GM21447 (cell line): ENCODE results near the gene ZNF175.
"Not testable (repeated sequence)": the region's sequence is repeated elsewhere in the genome, so short reads cannot be mapped to it uniquely, and the experiment has no call there.

ENCODE experiments used
- ATAC-seq: cut with Tn5 transposase; IDR thresholded peaks from one replicate; pipeline ENCODE4 v1.9.1; 2021; ENCODE audit not compliant: unreplicated experiment

ZNF175 gene

DNA sequence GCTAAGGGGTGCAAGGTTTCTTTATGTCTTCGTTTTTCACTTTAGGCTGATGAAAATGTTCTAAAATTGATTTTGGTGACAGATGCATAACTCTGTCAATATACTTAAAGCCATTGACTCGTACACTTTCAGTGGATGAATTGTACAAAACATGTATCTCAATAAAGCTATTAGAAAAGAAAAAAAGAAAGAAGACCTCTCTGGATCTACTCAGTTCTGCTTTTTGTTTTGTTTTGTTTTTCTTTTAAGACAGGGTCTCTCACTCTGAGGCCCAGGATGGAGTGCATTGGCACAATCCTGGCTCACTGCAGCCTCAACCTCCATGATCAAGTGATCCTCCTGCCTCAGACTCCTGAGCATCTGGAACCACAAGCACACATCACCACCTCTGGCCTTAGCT is 55.6 kb downstream of the ZNF175 start:
- no peak for ATAC-seq

DNA sequence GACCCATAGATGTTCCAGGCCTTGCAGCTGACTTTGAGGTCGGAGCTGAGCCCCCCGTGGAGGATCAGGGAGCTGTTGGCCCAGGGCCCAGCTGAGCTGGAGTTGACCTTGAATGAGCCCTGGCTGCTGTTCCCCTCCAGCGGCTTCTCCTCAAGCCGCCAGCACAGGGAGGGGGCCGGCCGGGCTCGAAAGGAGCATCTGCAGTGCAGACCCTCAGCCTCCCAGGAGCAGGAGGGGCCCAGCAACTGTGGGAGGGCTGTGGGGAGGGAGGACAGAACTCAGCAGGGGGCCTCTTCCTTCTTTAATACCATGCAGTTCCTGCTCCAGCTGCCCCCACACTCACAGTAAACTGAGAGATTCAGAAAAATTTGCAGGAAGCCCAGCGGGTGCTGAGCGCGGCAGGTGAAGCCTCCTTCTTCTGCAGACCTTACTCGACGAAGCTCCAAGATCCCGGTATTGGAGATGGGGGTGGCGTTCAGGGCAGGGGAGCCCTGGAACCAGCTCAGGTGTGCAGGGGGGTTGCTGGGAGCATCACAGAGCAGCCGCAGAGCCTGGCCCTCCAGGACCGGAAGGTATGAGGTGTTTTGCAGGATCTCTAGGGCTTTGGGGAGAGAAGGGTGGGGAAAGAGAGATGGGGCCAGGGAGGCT is 56.5 kb downstream of the ZNF175 start:
- ATAC-seq: no peak

GRCh38 chr19:51628153-51628939 is 57.3 kb downstream of the ZNF175 start:
- no peak for ATAC-seq

- ATAC-seq: not testable (repeated sequence)
Observed at GRCh38 chr19:51630315-51630714, 59.2 kb downstream of the ZNF175 start, which contains the start of gene SIGLEC5. Gene SIGLEC5 (minus strand): TSS chr19:51630401. CDS start chr19:51630335, 66 bp downstream.

- no peak for ATAC-seq
Observed at GRCh38 chr19:51632126-51632525, 61.0 kb downstream of the ZNF175 start.

- ATAC-seq: no peak
Observed at GRCh38 chr19:51637362-51637978, 66.4 kb downstream of the ZNF175 start.

- ATAC-seq: no peak
Observed at GRCh38 chr19:51639916-51640315, 68.8 kb downstream of the ZNF175 start.

GRCh38 chr19:51640386-51640785 is 69.3 kb downstream of the ZNF175 start:
- no peak for ATAC-seq

GRCh38 chr19:51641648-51642047 is 70.6 kb downstream of the ZNF175 start:
- ATAC-seq: no peak
